ENCODE measurements around the gene TMPRSS4.

Gene TMPRSS4, protein sequence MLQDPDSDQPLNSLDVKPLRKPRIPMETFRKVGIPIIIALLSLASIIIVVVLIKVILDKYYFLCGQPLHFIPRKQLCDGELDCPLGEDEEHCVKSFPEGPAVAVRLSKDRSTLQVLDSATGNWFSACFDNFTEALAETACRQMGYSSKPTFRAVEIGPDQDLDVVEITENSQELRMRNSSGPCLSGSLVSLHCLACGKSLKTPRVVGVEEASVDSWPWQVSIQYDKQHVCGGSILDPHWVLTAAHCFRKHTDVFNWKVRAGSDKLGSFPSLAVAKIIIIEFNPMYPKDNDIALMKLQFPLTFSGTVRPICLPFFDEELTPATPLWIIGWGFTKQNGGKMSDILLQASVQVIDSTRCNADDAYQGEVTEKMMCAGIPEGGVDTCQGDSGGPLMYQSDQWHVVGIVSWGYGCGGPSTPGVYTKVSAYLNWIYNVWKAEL

DNA sequence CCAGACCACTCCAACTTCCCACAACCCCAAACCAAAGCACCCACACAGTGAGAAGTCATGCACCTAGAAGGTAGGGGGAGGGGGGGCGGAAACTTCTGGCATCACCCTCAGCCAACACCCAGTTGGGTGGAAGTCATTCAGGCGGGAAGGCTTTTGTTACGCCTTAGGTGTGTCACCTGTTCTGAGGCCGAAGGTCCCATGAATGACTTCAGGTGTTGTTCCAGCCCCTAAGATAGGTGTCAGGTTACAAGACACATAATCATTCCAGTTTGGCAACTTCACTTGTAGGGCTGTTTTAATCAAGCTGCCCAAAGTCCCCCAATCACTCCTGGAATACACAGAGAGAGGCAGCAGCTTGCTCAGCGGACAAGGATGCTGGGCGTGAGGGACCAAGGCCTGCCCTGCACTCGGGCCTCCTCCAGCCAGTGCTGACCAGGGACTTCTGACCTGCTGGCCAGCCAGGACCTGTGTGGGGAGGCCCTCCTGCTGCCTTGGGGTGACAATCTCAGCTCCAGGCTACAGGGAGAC lies at the start of gene TMPRSS4:
TMPRSS4 (plus strand) TSS at position 325 of the 528 bp plus-strand sequence. CDS start 225 bp downstream, outside the sequence.
- Histone ChIP-seq H4K20me1 (ENCODE audit: insufficient read depth, low read length, poor library complexity, severe bottlenecking) (no peaks in the 10 kb centered on the region), H2AFZ (ENCODE audit: low read length) (no peak within 1 kb of the TSS), H3K4me3 (ENCODE audit: low read length, poor library complexity, severe bottlenecking) (no peak within 1 kb of the TSS), H3F3A (ENCODE audit: low read depth) (no peaks in the 10 kb centered on the region), H3K9ac (ENCODE audit: low read depth, low read length, poor library complexity, severe bottlenecking) (no peak within 1 kb of the TSS), H3K36me3 (ENCODE audit: insufficient read depth, low read length) (no peaks in the 10 kb centered on the region), H3K4me1 (ENCODE audit: insufficient read depth, low read length, poor library complexity, severe bottlenecking) (peaks cover under 1% of the 10 kb centered on the region), H3K79me2 (ENCODE audit: insufficient read depth, low read length) (no peaks in the 10 kb centered on the region), H3K9me3 (ENCODE audit: insufficient read depth, low read depth, low read length) (no peaks in the 10 kb centered on the region), H3K9me2 (replicated peaks; ENCODE audit: low read depth, low read length) (no peaks in the 10 kb centered on the region), H3K27me3 (ENCODE audit: insufficient read depth, low read length, poor library complexity, severe bottlenecking) (no peaks in the 10 kb centered on the region), H3K4me2 (ENCODE audit: low read depth, low read length, poor library complexity, severe bottlenecking) (no peak within 1 kb of the TSS)
- TF ChIP-seq, protein P1, sequence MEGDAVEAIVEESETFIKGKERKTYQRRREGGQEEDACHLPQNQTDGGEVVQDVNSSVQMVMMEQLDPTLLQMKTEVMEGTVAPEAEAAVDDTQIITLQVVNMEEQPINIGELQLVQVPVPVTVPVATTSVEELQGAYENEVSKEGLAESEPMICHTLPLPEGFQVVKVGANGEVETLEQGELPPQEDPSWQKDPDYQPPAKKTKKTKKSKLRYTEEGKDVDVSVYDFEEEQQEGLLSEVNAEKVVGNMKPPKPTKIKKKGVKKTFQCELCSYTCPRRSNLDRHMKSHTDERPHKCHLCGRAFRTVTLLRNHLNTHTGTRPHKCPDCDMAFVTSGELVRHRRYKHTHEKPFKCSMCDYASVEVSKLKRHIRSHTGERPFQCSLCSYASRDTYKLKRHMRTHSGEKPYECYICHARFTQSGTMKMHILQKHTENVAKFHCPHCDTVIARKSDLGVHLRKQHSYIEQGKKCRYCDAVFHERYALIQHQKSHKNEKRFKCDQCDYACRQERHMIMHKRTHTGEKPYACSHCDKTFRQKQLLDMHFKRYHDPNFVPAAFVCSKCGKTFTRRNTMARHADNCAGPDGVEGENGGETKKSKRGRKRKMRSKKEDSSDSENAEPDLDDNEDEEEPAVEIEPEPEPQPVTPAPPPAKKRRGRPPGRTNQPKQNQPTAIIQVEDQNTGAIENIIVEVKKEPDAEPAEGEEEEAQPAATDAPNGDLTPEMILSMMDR (conservative IDR thresholded peaks at IDR 0.05; ENCODE audit: low read length), result no peak
- TF ChIP-seq EZH2phosphoT487 (IDR thresholded peaks at IDR 0.05; ENCODE audit: borderline replicate concordance), result no peak

GRCh38 chr11:118027694-118028093 lies 49.2 kb upstream of the TMPRSS4 start:
- Histone ChIP-seq H3K9me2 (replicated peaks; ENCODE audit: low read depth, low read length) (no peaks in the 10 kb centered on the region), H3K9ac (ENCODE audit: low read depth, low read length, poor library complexity, severe bottlenecking) (no peak overlapping the region), H3K9me3 (ENCODE audit: insufficient read depth, low read depth, low read length) (no peaks in the 10 kb centered on the region), H3K4me3 (ENCODE audit: low read length, poor library complexity, severe bottlenecking) (no peak overlapping the region), H3K36me3 (ENCODE audit: insufficient read depth, low read length) (no peaks in the 10 kb centered on the region), H3K4me1 (ENCODE audit: insufficient read depth, low read length, poor library complexity, severe bottlenecking) (no peaks in the 10 kb centered on the region), H3F3A (ENCODE audit: low read depth) (no peaks in the 10 kb centered on the region), H4K20me1 (ENCODE audit: insufficient read depth, low read length, poor library complexity, severe bottlenecking) (no peaks in the 10 kb centered on the region), H3K4me2 (ENCODE audit: low read depth, low read length, poor library complexity, severe bottlenecking) (no peak overlapping the region), H3K27me3 (ENCODE audit: insufficient read depth, low read length, poor library complexity, severe bottlenecking) (no peaks in the 10 kb centered on the region), H2AFZ (ENCODE audit: low read length) (no peak overlapping the region), H3K79me2 (ENCODE audit: insufficient read depth, low read length) (no peaks in the 10 kb centered on the region)
- TF ChIP-seq, protein P1 (conservative IDR thresholded peaks at IDR 0.05; ENCODE audit: low read length), result peak; percentile 31; the same call in 1 of the 2 replicates
- TF ChIP-seq EZH2phosphoT487 (IDR thresholded peaks at IDR 0.05; ENCODE audit: borderline replicate concordance), result no peak

DNA sequence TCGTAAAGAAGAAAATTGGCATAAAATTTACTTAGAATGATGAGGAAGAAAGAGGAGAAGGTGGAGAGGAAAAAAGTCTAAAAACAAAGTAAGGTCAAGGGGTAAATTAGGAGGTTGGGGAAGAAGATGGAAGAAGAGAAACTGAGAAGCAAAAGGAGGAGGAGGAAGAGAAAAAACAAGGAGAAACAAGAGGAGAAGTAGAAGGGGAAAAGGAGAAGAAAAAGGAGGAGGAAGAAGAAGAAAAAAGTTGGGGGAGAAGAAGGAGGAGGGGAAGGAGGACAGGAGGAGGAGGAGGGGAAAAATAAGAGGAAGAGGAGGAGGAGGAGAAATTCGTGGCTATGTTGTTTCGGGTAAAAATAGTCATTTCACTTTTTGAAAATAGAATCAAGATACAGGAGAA lies 48.3 kb upstream of the TMPRSS4 start:
- H3K36me3 ChIP-seq (ENCODE audit: insufficient read depth, low read length), result no peaks in the 10 kb centered on the region
- no peaks in the 10 kb centered on the region for H3K79me2 ChIP-seq (ENCODE audit: insufficient read depth, low read length)
- no peaks in the 10 kb centered on the region for H3K9me2 ChIP-seq (replicated peaks; ENCODE audit: low read depth, low read length)
- no peaks in the 10 kb centered on the region for H3F3A ChIP-seq (ENCODE audit: low read depth)
- H2AFZ ChIP-seq (ENCODE audit: low read length), result no peak overlapping the region
- no peaks in the 10 kb centered on the region for H3K9me3 ChIP-seq (ENCODE audit: insufficient read depth, low read depth, low read length)
- no peak overlapping the region for H3K4me3 ChIP-seq (ENCODE audit: low read length, poor library complexity, severe bottlenecking)
- TF ChIP-seq EZH2phosphoT487 (IDR thresholded peaks at IDR 0.05; ENCODE audit: borderline replicate concordance), result no peak
- TF ChIP-seq, protein P1 (conservative IDR thresholded peaks at IDR 0.05; ENCODE audit: low read length), result no peak
- H3K4me1 ChIP-seq (ENCODE audit: insufficient read depth, low read length, poor library complexity, severe bottlenecking), result no peaks in the 10 kb centered on the region
- no peak overlapping the region for H3K4me2 ChIP-seq (ENCODE audit: low read depth, low read length, poor library complexity, severe bottlenecking)
- H3K9ac ChIP-seq (ENCODE audit: low read depth, low read length, poor library complexity, severe bottlenecking), result no peak overlapping the region
- no peaks in the 10 kb centered on the region for H4K20me1 ChIP-seq (ENCODE audit: insufficient read depth, low read length, poor library complexity, severe bottlenecking)
- H3K27me3 ChIP-seq (ENCODE audit: insufficient read depth, low read length, poor library complexity, severe bottlenecking), result no peaks in the 10 kb centered on the region
